KOPT-K1 (cell line): ENCODE measurements around the gene KLHL29.

Experiments
- H3K27ac ChIP-seq: fragments of 200-600 bp; sonication (generic); 2 replicates; pipeline ENCODE4 v1.5.1; 2016; ENCODE audit warnings: antibody characterized with exemption, mild to moderate bottlenecking, low read depth, low read length; ENCODE audit not compliant: poor library complexity, severe bottlenecking
- H3K36me3 ChIP-seq: fragments of 200-600 bp; sonication (generic); 2 replicates; pipeline ENCODE4 v1.5.1; 2017; ENCODE audit warnings: antibody characterized with exemption, mild to moderate bottlenecking, low read length, moderate library complexity; ENCODE audit not compliant: insufficient read depth
- H3K9me3 ChIP-seq: fragments of 200-600 bp; sonication (generic); 2 replicates; pipeline ENCODE4 v1.5.1; 2017; ENCODE audit warnings: antibody characterized with exemption, low read length, mild to moderate bottlenecking; ENCODE audit not compliant: insufficient read depth, poor library complexity, severe bottlenecking

Gene KLHL29

GRCh38 chr2:23513245-23513871 lies 128.4 kb downstream of the KLHL29 start:
- Histone ChIP-seq H3K36me3 (no peaks in the 10 kb centered on the region), H3K27ac (no peak overlapping the region), H3K9me3 (no peaks in the 10 kb centered on the region)

DNA sequence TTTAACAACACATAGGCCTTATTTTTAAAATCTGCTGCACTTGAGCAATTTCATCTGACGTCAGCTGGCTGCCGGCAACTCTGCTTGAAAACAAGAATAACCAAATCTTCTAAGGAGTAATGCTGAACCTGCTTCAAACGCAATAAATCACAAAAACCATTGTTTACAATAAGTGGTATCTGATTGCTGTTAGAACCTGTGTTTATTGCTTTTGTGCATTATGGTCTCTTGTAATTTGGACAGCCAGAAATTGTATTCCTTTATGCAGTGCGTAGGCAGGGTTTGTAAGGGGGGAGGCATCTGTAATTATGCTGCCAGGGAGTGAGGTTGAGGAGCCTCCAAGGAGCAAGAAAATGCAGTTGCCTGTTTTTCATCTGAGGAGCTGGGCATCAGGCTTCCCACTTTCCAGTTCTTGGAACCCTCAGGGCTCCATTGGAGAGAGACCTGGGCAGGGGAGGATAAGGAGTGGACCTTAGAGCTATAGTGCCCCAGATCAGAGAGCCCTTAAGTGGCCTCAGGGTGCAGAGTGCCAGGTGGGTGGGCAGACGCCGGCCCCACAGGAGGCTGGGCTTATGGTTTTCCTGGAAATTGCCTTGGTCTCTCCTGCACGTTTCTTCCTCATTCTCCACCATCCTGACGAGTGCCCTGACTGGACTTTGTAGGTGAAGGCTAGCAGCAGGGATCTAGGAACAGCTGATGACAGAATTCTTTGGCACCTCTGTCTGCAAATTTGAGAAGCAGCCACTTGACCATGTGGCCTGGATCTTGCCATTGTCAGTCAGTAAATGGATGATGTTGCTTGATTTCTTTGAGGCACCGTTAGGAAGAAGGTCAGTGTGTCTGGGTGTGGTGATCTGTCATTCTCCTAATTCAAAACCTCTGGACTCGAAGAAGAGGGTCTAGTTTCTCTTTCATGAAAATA lies 129.2 kb downstream of the KLHL29 start:
- Histone ChIP-seq H3K27ac (no peak overlapping the region), H3K9me3 (no peaks in the 10 kb centered on the region), H3K36me3 (no peaks in the 10 kb centered on the region)

DNA sequence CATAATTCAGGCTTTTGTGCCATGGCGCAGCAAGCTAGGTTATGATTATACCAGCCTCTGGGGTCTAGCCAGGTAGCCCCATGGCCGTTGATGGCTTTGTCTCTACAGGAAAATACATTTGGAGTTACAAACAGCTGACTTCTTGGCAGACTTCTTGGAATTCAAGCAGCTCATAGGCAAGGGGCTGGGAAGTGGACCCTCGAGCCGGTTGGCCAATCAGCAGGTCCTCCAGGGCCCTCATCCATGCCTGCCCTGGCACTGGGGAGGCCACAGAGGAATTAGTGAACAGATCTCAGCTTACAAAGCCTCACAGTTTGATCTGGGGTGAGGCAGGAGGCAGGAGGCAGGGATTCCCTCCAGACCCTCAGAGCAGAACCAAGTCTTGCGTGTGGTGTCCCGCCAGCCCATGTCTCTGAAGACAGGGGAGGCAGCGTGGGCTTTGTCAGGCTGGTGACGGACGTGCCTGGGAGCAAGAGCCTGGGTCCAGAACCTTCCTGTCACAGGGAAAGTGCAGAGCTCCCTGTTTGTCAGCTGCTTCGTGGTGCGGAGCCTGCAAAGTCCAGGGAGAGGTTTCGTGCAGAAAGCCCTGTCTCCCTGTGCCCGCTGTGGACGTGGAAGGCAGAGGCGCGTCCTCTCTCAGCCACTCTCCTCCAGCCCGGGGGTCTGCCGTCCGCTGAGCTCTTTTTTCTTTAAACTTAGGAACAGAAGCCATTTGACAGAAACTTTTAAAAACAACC lies 131.7 kb downstream of the KLHL29 start:
- H3K27ac ChIP-seq: no peak overlapping the region
- no peaks in the 10 kb centered on the region for H3K36me3 ChIP-seq
- H3K9me3 ChIP-seq: no peaks in the 10 kb centered on the region

DNA sequence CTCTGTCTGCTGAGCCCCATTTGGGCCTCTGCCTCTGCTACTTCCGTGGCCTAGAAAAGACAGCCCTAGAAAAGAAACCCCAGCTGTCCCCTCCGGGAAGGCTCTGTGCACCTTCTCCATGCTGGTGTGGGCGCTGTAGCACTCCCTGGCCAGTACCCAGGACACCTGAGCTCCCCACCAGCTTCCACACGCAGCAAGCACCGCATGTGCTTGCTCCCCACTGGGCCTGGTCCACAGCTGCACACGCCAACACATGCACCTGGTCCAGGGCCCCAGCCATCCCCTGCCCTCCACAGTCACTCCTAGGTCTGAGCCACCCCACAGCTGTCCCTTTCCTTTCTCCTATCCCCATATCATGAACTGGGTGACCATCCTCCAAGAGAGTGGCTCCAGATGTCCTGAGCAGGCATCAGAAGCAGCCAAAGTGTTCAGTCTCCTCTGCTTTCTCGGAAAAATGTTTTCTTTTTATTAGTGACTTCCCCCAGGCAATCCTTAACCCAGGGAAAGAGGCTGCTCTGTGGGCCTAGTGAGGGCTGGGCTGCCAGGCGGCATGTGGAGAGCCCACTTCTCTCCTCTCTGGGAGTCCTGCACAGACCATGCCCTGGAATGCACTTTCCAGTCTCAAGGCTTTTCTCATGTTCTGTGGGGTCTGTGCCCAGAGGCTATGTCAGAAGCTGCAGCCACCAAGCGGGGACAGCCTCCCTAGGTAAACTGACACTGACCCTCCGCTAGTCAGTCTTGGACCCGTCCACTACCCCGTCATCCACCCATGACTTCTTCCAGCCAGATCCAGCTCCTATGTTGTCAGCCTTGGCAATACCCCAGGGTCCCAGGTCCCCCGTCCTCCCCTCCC lies 133.7 kb downstream of the KLHL29 start:
- no peak overlapping the region for H3K27ac ChIP-seq
- no peaks in the 10 kb centered on the region for H3K9me3 ChIP-seq
- no peaks in the 10 kb centered on the region for H3K36me3 ChIP-seq

- Histone ChIP-seq H3K36me3 (no peaks in the 10 kb centered on the region), H3K9me3 (no peaks in the 10 kb centered on the region), H3K27ac (no peak overlapping the region)
Observed at GRCh38 chr2:23519334-23519651, 134.3 kb downstream of the KLHL29 start.

GRCh38 chr2:23520256-23520655 lies 135.3 kb downstream of the KLHL29 start:
- no peaks in the 10 kb centered on the region for H3K36me3 ChIP-seq
- H3K27ac ChIP-seq: no peak overlapping the region
- no peaks in the 10 kb centered on the region for H3K9me3 ChIP-seq

GRCh38 chr2:23521060-23521459 lies 136.1 kb downstream of the KLHL29 start:
- no peak overlapping the region for H3K27ac ChIP-seq
- H3K36me3 ChIP-seq: no peaks in the 10 kb centered on the region
- no peaks in the 10 kb centered on the region for H3K9me3 ChIP-seq

- Histone ChIP-seq H3K27ac (no peak overlapping the region), H3K36me3 (no peaks in the 10 kb centered on the region)
Observed at GRCh38 chr2:23522726-23523372, 137.9 kb downstream of the KLHL29 start.

DNA sequence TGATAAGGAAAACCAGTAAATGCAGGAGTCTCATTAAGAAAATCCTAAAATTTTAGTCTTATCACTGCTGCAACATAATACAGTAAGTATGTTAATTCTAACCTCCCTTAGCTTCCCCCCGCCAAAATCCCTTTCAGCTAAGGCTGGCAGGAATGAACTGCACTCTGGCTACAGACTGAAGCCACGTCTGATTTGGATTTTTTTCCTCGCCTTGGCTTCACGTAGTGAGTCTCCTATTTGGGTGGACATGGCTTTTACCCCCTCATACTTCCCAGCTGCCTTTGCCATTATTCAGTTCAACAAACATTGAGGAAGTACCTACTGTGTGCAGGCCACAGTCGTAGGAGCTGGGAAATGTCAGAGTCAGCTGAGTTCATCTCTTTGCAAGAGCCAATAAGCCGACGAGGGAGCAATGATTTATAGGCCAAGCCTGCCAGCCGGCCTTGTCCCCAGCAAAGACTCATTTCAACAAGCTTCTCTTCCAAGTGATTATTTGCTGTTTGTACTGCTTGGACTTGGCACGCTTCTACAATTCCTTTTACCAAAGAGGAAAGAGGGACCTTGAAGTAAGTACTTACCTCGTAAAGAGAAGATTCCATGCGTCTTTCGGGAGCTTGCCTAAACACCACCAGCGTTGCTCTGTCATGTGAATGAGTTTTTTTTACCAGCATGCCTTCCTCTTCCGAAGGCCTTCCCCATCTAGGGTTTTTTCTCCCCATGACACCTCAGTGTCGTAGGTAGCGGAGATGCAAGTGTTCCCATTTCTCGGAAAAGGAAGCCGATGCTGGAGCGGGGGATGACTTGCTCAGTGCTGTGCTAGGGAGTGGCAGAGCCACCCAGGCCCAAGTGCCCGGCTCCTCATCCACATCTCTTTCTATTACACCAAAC lies 138.6 kb downstream of the KLHL29 start:
- Histone ChIP-seq H3K27ac (no peak overlapping the region), H3K36me3 (no peaks in the 10 kb centered on the region), H3K9me3 (no peaks in the 10 kb centered on the region)

More at GRCh38 chr2:23522726-23523372, 137.9 kb downstream of the KLHL29 start:
- H3K9me3 ChIP-seq: no peaks in the 10 kb centered on the region

DNA sequence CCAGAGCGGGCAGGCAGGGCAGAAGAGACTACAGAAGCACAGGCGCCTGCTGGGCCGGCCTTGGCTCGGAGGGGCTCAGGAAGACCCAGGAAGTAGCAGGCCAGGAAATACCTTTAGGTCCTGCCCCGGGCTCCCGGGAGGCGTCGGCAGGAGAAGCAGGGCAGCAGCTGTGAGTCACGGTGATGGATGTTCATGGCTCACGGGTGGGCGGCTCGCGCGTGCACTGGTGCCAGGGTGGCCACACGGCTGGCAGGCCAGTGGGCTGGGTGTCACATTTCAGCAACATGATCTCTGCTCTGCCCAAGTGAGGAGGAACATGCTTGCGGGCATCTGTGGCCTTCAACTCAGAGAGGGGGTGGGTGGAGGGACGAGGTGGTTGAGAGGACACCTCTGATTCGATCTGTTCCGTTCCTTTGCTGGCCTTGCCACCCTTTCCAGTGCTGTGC lies 139.3 kb downstream of the KLHL29 start:
- Histone ChIP-seq H3K27ac (no peak overlapping the region), H3K36me3 (no peaks in the 10 kb centered on the region), H3K9me3 (no peaks in the 10 kb centered on the region)

DNA sequence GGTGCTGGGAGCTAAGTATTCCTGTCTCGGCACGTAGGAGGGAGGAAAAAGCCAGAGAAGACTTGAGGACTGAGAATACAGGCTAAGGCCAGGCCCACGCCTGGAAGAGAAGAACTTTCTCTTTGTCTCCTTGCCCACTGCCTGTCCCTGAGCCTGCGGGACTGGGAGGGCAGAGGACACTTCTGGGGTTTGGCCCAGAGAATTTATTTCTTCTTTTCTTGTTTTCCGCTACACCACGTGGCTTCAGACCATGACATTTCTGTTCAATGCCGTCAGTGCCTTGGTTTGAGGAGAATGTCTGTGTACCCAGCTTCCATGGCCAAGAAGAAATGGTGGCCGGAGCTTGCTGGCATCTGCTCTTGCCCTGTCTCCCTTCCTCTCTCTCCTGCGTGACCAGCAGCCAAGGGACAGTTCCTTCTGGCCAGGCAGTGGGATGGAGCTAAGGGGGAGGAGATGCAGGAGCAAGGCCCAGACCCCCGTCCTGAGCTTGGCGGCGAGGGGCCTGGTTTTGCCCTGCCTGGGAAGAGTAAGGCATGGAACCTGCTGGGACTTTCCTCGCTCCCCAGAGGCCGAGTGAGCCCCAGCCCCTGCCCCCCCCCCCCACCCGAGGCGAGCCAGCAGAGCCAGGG lies 140.3 kb downstream of the KLHL29 start:
- no peaks in the 10 kb centered on the region for H3K36me3 ChIP-seq
- no peak overlapping the region for H3K27ac ChIP-seq
- H3K9me3 ChIP-seq: no peaks in the 10 kb centered on the region

DNA sequence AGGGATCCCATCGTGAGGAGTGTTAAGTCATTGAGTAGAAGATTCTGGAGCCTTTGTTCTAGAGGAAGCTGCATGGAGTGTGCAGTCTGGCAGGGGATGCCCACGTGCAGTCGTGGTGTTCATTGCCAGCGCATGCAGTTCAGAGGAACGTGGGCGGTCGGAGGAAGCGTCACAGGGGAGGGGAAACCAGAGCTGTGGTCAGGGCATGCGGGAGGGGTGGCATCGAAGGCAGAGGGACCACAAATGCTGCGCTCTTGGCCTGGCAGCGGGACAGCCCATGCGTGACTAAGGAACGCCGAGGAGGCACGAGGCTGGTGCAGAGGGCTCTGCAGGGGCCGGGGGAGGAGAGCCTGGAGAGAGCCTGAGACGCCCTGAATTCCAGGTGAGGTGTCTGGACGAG lies 141.1 kb downstream of the KLHL29 start:
- no peak overlapping the region for H3K27ac ChIP-seq
- no peaks in the 10 kb centered on the region for H3K9me3 ChIP-seq
- H3K36me3 ChIP-seq: no peaks in the 10 kb centered on the region
